HepG2 (cell line): ENCODE measurements around the gene NUP153. TPM values are rescaled to one million over a fixed set of nuclear protein-coding genes. Genes with fewer than 3 reads are reported as not detected.

Source experiments
- ARID3A ChIP-seq: IDR thresholded peaks from 2 replicates; pipeline ENCODE4 v1.6.1; 2012; ENCODE audit warnings: low read depth, low read length, improper control_type of control experiment
- DMAP1 ChIP-seq: IDR thresholded peaks from 2 replicates; pipeline ENCODE4 v1.6.1; 2016
- GZF1 ChIP-seq: sonication (generic); formaldehyde crosslinking; IDR thresholded peaks from 2 replicates; pipeline ENCODE4 v1.5.1; 2020; ENCODE audit warnings: mild to moderate bottlenecking, missing genetic modification reagents
- HMGXB4 ChIP-seq, 2 experiments: sonication (generic) in 1 of 2; formaldehyde crosslinking in 1 of 2; IDR thresholded peaks; 2 replicates each; pipeline versions ENCODE4 v1.4.0 to v1.6.1; 2018 to 2020; ENCODE audit warnings: missing genetic modification reagents in 2 of 2, borderline replicate concordance in 1 of 2, low read depth in 1 of 2, mild to moderate bottlenecking in 1 of 2, missing biosample characterization in 1 of 2
- MAX ChIP-seq: IDR thresholded peaks from 2 replicates; pipeline ENCODE4 v1.6.1; 2012; ENCODE audit warnings: inconsistent platforms
- MIER2 ChIP-seq: IDR thresholded peaks from 2 replicates; pipeline ENCODE4 v1.6.1; 2016; ENCODE audit warnings: missing biosample characterization, missing genetic modification reagents
- MIXL1 ChIP-seq: IDR thresholded peaks from 2 replicates; pipeline ENCODE4 v1.6.1; 2016
- TBX3 ChIP-seq: fragments of 450-650 bp; IDR thresholded peaks from 2 replicates; pipeline ENCODE4 v1.6.1; 2017; ENCODE audit warnings: antibody characterized with exemption, mild to moderate bottlenecking, inconsistent platforms, borderline replicate concordance
- TEAD2 ChIP-seq: sonication (generic); formaldehyde crosslinking; IDR thresholded peaks from 2 replicates; pipeline ENCODE4 v1.9.0; 2021; ENCODE audit warnings: missing genetic modification reagents
- ZNF407 ChIP-seq: sonication (generic); formaldehyde crosslinking; IDR thresholded peaks from one replicate; pipeline ENCODE4 v1.5.1; 2020; ENCODE audit warnings: mild to moderate bottlenecking, missing genetic modification reagents; ENCODE audit errors: not compliant biosample characterization
- ZNF710 ChIP-seq: sonication (generic); formaldehyde crosslinking; IDR thresholded peaks from 2 replicates; pipeline ENCODE4 v1.5.0; 2020; ENCODE audit warnings: mild to moderate bottlenecking, missing genetic modification reagents, borderline replicate concordance
- polyA plus RNA-seq, 8 experiments: library from polyadenylated mRNA; depleted of rRNA in 3 of 8; stranded (reverse) in 7 of 8; unstranded in 1 of 8; fragments of >200 nt; fragmentation: Illumina TruSeq in 4 of 8; extraction: Trizol in 4 of 8; gene quantifications; 2 replicates each; pipeline versions ENCODE4 v1.2.1 to v1.2.3, GENCODE V29; 2011 to 2016; ENCODE audit warnings: low read depth in 4 of 8, missing spikeins in 1 of 8, mixed read lengths in 1 of 8; ENCODE audit not compliant: insufficient read depth in 1 of 8
- total RNA-seq, 5 experiments: library from RNA; depleted of rRNA; stranded (reverse); fragments of >200 nt; fragmentation: Illumina TruSeq; extraction: Trizol; gene quantifications; 2 replicates each; pipeline ENCODE4 v1.2.3, GENCODE V29; 2016; ENCODE audit warnings: low read depth in 1 of 5

Gene NUP153
- total and polyA plus RNA-seq, 2 of the 13 experiments (the other 11 are each of a cell fraction or from before 2014, with no cell fraction given): 29.8 to 55.2 TPM

GRCh38 chr6:17705778-17706579 lies 746 bp downstream of the NUP153 start (continued):
- TF ChIP-seq HMGXB4 (CRISPR knock-in tag; IDR thresholded peaks at IDR 0.05; ENCODE audit: borderline replicate concordance in 1 of 2, low read depth in 1 of 2) (peak in 1 of 2 experiments; percentile 89), TEAD2 (CRISPR knock-in tag) (0 out of 2 replicates have a peak, but pooled peaks have one; percentile 51), ARID3A (no peak), GZF1 (CRISPR knock-in tag) (peak; percentile 75), MAX (peak; percentile 93), TBX3 (0 out of 2 replicates have a peak, but pooled peaks have one; percentile 22), ZNF710 (peak; percentile 29; the same call in 1 of the 2 replicates), DMAP1 (CRISPR knock-in tag) (peak; percentile 86; the same call in 1 of the 2 replicates), MIER2 (CRISPR knock-in tag) (no peak), ZNF407 (peak; percentile 76), MIXL1 (CRISPR knock-in tag) (peak; percentile 18; the same call in 1 of the 2 replicates)
